ENCODE measurements around the gene C22orf31.
"Not testable (repeated sequence)": the region's sequence is repeated elsewhere in the genome, so short reads cannot be mapped to it uniquely, and the experiment has no call there.

Gene C22orf31

DNA sequence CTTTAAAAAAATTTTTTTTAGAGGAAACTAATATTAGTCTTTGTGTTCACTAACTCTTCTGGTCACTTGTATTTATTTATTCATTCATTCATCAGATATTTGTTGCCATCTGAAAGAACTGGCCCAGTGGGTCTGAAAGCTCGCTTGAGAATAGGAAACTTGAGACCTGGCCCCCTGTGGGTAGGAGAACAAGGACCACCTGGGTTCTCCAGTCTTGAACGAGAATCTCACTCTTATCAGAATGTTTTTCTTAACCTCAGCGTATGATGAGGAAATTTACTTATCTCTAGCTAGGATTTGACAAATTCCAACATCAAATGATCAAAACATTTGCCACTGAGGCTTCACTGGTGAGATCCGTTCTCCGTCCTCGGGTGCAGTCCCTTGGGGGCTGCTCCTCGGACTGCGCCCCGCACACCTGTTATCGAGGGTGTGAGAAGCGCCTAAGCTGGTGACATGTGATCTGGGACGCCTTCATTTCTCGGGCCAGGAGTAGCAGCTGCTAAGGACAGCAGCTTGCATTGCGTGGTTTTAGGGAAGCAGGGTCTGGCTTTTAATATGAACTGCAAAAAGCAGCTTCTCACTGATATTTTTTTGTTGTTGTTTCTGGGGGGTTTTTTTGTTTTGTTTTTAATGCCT, 6.3 kb downstream of the C22orf31 start:
- DNase-seq (ENCODE audit: low read depth, low spot score) = no peak

DNA sequence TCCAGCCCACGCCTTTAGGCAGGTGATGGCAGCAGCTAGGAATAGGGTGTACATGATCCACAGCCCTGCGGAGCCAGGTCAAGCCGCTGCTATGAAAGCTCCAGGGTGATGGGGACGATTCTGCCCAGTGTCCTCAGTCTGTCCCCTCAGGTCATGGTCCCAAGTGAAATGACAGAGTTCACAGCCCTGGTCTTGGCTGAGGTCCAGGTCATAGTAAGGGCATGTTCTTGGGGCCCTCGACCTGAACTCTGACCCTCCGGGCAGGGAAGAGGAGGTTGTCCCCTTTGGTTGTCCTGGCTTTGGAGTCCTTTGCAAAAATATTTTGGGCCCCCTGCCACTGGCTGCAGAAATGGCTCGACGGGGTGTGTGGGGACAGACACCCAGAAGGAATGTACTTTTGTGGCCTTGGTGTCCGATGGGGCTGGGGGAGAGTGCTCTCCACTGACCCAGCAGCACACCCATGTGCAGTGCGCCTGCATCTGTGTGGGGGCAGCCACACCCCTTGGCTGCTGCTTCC, 7.3 kb downstream of the C22orf31 start:
- DNase-seq (ENCODE audit: low read depth, low spot score) = no peak

DNA sequence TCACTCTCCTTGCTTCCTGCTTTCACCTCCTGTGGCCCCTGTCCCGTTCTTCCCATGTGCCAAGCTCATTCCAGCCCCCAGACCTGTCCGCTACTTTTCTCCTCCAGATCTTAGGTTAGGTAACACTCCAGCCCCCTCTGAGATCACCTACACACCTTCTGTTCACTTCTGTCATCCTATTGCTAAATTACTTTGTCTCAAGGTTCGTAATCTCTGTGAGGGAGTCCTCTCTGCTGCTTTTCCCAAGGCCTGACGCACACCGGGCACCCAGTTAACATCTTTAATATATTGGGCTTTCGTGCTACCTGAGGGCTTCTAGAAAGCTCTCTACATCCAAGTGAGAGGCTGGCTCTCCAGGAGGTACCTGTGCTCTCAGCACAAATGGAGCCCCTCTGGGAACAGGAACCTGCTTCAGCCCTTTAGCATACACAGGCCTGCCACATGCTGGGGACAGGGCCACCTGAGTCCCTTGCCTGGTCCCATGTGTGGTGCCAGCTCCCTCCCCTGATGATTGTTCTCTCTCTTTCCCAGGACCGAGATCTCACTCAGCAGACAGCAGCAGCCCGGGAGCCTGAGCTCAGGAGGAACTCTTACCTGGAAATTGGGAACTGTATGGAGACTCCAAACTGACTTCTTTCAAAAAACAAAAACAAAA, 8.5 kb downstream of the C22orf31 start:
- no peak for DNase-seq (ENCODE audit: low read depth, low spot score)

DNA sequence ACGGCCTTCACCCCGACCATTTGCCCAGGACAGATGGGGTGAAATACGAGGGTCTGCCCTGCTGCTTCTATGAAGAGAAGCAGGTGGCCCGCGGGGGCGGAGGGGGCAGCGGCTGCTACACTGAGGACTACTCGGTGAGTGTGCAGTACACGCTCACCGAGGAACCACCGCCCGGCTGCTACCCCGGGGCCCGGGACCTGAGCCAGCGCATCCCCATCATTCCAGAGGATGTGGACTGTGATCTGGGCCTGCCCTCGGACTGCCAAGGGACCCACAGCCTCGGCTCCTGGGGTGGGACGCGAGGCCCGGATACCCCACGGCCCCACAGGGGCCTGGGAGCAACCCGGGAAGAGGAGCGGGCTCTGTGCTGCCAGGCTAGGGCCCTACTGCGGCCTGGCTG, 11.2 kb downstream of the C22orf31 start:
- no peak for DNase-seq (ENCODE audit: low read depth, low spot score)

DNA sequence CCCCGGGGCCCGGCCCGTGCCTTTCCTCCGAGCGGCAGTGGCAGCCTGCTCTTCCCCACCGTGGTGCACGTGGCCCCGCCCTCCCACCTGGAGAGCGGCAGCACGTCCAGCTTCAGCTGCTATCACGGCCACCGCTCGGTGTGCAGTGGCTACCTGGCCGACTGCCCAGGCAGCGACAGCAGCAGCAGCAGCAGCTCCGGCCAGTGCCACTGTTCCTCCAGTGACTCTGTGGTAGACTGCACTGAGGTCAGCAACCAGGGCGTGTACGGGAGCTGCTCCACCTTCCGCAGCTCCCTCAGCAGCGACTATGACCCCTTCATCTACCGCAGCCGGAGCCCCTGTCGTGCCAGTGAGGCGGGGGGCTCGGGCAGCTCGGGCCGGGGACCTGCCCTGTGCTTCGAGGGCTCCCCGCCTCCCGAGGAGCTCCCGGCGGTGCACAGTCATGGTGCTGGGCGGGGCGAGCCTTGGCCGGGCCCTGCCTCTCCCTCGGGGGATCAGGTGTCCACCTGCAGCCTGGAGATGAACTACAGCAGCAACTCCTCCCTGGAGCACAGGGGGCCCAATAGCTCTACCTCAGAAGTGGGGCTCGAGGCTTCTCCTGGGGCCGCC, 11.9 kb downstream of the C22orf31 start:
- no peak for DNase-seq (ENCODE audit: low read depth, low spot score)

DNA sequence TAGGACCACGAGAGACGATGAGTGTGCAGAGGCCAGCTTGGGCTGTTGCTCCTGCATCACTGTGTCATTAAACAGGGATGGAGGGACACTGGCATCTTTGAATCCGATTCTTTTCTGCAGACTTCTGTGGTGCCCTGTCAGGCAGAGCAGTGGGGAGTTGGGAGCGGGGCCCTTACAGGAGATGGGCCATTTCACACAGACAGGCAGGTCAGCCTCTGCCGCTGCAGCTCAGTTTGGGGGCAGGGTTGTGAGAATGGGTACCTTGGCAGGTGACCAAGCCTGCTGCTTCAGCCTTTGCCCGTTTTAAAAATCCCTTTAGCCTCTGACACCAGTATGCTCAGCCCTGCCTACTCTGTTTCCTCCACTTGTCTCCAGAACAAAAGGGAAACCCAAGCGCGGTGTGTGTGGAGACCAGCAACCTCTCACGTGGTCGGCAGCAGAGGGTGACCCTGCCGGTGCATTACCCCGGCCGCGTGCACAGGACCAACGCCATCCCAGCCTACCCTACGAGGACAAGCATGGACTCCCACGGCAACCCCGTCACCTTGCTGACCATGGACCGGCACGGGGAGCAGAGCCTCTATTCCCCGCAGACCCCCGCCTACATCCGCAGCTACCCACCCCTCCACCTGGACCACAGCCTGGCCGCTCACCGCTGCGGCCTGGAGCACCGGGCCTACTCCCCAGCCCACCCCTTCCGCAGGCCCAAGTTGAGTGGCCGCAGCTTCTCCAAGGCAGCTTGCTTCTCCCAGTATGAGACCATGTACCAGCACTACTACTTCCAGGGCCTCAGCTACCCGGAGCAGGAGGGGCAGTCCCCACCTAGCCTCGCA, 12.6 kb downstream of the C22orf31 start:
- no peak for DNase-seq (ENCODE audit: low read depth, low spot score)

DNA sequence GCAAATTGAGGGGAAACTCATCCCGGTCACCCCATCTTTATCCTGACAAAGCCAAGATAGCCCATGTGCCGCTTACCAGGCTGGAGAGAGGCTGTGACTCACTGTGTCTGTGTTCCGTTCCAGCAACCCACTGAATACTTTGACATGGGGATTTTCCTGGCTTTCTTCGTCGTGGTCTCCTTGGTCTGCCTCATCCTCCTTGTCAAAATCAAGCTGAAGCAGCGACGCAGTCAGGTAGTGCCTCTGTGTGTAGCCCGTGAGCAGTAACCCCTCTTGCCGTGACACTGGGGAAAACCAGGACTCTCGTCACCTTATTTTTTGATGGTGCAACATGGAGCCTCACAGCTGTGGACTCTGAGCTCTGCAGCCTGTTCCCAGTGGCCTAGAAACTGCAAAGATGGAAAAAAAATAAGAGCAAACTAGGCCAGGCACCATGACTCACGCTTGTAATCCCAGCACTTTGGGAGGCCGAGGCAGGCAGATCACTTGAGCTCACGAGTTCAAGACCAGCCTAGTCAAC, 16.9 kb downstream of the C22orf31 start:
- peak; percentile 87 for DNase-seq (ENCODE audit: low read depth, low spot score)

DNA sequence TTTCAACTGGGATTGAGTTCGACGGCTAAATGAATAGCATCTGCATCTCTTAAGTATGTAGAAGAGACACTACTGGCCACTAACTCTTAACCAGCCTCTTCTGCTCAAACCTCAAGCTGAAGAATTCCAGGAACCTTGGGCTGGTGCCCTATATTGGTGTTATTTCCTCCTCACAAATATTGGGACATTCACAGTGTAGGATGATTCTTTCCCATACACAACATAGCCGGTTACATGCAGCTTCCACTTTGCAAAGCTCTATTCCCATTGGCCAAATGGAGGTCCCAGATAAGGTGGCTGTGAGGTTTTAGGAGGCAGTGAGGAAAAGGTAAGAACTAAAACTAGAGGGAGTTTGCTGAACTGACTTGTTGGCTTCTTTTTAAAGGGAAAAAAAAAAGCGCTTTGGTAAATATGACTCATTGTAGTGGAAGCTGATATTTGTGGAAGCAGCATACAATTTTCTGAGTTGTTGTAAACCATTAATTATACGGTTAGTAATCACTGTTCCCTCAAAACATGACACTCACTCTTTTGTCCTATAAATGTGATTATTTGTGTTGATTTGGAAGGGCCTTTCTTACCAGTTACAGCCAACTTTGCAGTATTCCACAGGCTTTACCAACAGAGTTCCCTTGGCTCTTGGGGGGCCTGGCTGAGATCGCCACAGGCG, 17.6 kb downstream of the C22orf31 start:
- peak; percentile 78 for DNase-seq (ENCODE audit: low read depth, low spot score)

DNA sequence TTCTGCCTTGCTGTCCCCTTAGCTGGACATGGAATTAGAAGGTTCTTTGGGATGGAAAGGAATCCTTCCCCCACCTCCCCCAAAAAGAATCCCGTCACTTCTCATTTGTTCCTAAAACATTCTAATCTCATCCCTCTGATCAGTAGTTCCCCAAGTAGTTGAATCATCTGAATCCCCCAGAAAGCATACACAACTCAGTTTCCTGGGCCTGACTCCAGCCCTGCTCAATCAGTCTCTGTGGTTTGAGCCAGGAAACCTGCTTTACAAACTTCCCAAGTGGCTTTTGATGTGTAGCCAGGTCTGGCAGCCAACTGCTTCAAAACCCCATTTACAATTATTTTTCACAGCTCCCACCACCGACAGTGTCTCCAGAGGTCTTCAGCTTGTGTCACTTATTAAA, 20.2 kb downstream of the C22orf31 start:
- peak; percentile 92 for DNase-seq (ENCODE audit: low read depth, low spot score)

DNA sequence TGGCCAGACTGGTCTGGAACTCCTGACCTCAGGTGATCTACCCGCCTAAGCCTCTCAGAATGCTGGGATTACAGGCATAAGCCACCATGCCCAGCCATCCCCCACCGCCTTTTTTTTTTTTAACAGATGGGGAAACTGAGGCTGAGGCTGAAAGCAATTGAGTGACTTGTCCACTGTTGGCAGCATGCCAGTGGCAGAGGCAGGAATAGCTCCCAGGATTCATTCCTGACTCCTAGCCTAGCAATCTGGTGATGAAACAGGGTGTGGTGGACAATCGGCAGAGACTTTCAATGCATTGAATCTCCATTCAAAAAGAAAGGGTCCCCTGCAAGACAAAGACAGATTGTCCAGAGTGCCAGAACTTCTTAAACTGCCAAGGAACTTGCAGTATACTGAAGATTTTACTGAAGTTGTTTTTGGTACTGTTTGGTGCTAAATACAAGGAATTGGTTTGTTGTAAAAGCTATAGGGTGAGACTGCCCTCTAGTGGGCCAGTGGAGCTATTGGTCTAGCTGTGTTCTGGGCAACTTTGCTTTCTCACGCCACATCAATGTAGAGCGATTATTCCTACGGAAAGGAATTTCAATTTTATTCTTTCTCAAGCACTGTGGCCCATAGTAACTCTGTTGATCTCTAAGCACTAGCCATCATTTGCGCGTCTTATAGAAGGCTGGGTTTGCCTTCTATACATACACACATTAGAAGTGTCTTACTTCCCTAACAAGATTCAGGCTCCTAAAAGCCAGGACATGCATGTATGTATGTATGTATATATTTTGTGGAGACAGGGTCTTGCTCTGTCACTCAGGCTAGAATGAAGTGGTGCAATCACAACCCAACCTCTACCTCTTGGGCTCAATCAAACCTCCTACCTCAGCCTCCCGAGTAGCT, 21.0 kb downstream of the C22orf31 start:
- DNase-seq (ENCODE audit: low read depth, low spot score) = peak; percentile 95

DNA sequence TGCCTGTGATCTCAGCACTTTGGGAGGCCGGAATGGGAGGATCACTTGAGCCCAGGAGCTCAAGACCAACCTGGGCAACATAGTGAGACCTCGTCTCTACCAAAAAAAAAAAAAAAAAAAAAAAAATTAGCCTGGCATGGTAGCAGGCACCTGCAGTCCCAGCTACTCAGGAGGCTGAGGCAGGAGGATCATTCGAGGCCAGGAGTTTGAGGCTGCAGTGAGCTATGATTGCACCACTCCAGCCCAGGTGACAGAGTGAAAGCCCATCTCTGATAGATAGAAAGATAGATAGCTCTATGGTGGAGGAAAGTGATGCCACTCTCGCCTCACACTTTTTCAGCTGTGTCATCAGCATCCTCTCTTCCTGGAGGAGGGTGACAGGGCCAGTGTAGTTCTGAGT, 21.9 kb downstream of the C22orf31 start:
- not testable (repeated sequence) for DNase-seq (ENCODE audit: low read depth, low spot score)

DNA sequence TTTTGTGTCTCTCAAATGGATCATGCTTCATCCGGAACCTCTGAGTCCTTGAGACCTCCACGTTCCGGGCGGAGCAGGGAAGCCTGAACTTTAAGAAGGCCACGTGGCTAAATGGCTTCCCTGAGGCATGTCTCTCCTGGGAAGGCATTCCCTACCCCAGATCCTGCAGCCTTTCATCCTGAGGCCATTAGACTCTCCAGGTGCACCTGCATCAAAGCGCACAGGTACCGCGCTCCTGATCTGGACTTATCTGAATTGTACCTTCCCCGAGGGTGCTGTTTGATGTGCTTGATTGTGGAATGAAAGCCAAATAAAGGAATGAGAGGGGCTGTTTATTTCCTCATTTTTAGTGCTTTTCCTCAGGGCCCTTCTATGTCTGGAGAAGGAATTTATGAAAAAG, 22.5 kb downstream of the C22orf31 start:
- no peak for DNase-seq (ENCODE audit: low read depth, low spot score)

DNA sequence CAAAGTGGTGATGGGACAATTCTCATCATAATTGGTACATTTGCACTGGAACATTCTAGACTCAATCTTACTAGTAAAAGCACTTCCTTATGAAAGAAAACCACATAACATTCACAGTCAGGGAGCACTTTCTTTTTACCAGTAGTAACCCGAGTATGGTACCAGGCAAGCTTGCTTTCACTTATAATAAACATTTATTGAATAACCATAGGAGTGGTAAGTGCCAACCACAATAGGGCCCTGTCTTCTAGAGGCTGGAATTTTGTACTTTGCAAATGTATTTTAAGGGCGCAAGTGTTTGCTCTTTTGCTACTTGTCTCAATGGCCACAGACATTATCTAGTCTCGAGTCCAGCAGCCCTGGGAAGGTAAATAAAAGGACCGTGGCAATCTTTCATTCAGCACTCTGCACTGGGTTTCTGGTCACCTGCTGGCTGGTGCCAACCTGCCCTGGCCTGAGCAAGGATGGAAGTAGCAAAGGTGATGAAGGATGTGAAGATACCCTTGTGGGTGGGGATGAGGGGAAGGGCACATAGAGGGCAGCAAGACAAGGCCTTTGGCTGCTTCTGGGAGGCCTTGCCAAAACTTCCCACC, 24.2 kb downstream of the C22orf31 start:
- DNase-seq (ENCODE audit: low read depth, low spot score) = no peak

DNA sequence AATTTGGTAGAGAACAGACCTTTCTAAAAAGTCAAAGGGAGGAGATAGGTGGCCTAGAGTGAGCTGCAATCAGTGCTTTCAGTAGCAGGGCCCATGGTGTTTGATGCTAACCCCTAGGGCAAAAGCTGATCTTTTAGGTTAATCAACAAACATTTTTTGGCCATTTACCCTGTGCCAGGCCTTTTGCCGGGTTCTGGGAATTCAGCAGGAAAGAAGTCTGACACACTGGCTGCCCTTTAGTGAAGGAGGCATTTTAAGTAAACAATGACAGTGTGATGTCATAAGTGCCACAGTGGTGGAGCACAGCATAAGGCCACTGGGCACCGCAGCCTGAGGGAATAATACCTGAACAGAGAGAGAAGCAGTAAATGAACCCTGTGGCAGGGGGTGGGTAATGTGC, 29.0 kb downstream of the C22orf31 start:
- peak; percentile 46 for DNase-seq (ENCODE audit: low read depth, low spot score)

DNA sequence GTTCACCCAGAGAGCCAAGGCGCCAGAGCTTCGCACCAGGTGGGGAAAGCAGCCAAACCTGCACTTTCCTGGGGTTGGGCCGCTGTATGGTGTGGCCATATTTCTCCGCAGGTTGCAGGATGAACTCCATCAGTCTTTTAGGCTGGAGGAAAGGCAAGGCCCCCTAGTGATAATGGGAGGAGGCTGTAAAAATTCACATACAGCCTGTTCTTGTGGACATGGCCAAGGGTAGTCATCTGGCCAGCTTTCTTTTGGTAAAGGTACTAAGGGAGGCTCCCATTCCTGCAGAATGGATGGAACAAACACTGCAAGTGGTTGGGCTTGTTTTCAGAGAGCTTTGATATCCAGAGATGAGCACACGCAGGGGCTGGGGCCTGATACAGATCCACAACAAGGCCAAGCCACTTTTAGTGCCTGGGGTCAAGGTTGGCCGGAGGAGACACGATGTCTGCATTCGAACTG, 29.6 kb downstream of the C22orf31 start:
- DNase-seq (ENCODE audit: low read depth, low spot score) = no peak

DNA sequence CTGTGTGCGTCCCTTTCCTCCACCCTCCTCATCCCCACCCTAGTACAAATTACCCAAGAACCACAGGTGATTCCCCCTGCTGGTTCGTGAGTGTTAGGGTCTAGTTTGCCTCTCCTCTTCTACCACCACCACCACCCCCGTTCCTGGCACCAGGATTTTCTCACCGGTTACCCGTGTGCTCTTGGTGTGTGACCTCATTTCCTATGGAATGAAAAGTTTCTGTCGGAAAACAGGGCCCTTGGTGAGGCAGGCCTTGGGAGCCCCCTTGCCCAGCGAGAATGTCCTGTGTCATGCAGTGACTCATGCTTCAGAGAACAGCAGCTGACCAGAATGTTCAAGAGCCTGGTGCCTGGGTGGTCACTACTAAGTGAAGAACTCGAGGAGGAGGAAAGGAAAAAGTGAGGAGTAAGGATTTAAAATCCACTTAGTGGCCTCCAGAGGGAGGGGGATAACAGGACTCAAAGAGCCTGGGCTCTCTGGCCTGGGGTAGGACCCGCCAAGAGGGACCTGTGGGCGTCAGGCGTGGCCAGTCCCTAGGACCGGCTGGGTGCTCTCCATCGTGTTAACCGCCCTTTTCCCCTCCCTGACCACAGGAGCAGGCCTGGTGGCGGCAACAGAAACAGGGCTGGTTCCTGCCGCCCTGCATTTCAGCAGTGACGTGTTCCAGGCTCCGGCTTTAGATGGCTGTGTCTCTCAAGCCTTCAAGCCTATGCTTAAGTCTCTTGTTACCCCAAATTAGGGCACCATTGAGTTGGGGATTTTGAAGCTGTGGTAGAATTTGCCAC, 30.2 kb downstream of the C22orf31 start:
- DNase-seq (ENCODE audit: low read depth, low spot score) = peak; percentile 98

DNA sequence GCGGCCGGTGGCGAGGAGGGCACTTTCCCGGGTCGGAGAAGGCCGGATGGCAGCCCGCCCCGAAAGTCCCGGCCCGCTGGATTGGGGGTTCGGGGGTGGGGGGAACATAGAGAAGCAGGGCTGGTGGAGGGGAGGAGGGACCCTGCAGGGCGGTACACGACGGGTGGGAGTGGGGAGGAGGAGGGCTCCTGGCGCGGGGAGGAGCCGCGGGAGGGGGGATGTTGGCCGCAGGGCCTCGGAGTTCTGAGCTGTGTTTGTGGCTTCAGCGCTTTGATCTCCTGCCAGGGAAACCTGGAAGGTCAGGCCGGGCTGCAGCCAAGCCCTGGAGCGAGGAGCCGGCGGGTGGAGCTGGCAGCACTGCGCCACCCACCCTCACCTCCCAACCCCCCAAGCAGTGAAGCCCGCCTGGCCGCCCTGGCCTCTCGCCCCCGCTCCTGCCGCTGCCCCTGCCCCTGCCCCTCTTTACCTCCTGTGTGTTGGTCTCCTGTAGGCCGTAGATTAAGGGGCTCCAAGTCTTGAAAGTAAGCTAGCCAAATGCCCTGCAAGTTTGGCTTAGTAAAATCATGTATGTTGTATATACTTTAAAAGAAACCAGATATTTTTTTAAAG, 30.9 kb downstream of the C22orf31 start:
- peak; percentile 98 for DNase-seq (ENCODE audit: low read depth, low spot score)

DNA sequence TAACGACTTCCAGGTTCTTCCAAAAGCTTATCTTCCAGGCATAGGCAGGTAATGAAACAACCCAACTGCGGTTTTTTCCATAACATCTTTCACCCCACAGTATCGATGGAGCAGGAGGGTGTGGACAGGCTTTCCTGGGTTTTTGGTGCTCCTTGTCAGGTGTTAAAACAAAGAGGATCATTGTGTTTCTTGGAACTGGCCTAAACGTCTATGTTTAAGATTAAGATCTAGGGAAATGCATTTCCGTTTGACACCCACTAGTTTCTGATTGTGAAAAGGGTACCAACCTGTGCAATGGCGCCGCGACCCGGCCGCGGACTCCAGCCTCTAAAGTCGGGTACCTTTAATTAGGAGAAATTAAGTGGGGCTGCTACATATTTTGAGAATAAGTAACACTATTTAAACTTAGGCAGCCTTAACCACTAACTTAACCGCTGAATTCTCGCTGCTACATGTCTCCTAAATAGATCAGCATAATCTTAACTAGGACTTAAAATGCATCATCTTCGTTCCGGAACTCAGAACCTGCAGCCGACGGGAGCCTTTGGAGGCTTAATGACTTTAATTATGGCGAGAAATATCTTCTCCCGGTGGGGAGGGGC, 31.5 kb downstream of the C22orf31 start:
- DNase-seq (ENCODE audit: low read depth, low spot score) = peak; percentile 80
